Karpas-422 (cell line): ENCODE results near the gene CASK. TPM values are rescaled to one million over a fixed set of nuclear protein-coding genes. Genes with fewer than 3 reads are reported as not detected.
A peak's percentile ranks its signal among the peaks of the same experiment; 100 is the strongest.

Experiments used
- DNase-seq: peaks from one replicate; pipeline ENCODE4 v3.0.0-alpha.2; 2015
- H2AFZ ChIP-seq: fragments of 200-600 bp; sonication (generic); 2 replicates; pipeline ENCODE4 v1.6.1; 2014; ENCODE audit warnings: antibody characterized with exemption, low read length, mixed read lengths
- H3K27ac ChIP-seq: fragments of 200-600 bp; sonication (generic); 2 replicates; pipeline ENCODE4 v1.5.1; 2014; ENCODE audit warnings: mild to moderate bottlenecking, low read length, moderate library complexity
- H3K27me3 ChIP-seq: fragments of 200-600 bp; sonication (generic); 2 replicates; pipeline ENCODE4 v1.6.1; 2014; ENCODE audit warnings: low read length, mixed read lengths
- H3K36me3 ChIP-seq: fragments of 200-600 bp; sonication (generic); 2 replicates; pipeline ENCODE4 v1.6.1; 2014; ENCODE audit warnings: low read length, mixed read lengths; ENCODE audit not compliant: insufficient read depth
- H3K4me1 ChIP-seq: fragments of 200-600 bp; sonication (generic); 2 replicates; pipeline ENCODE4 v1.6.1; 2014; ENCODE audit warnings: mild to moderate bottlenecking, low read length, mixed read lengths
- H3K4me2 ChIP-seq: fragments of 200-600 bp; sonication (generic); 2 replicates; pipeline ENCODE4 v1.6.1; 2014; ENCODE audit warnings: low read length, low read depth, mild to moderate bottlenecking; ENCODE audit not compliant: poor library complexity, severe bottlenecking
- H3K4me3 ChIP-seq: fragments of 200-600 bp; sonication (generic); 2 replicates; pipeline ENCODE4 v1.5.1; 2014; ENCODE audit warnings: mild to moderate bottlenecking, antibody characterized with exemption, low read length, mixed read lengths
- H3K79me2 ChIP-seq: fragments of 200-600 bp; sonication (generic); 2 replicates; pipeline ENCODE4 v1.6.1; 2014; ENCODE audit warnings: mild to moderate bottlenecking, low read length, mixed read lengths
- H3K9ac ChIP-seq: fragments of 200-600 bp; sonication (generic); 2 replicates; pipeline ENCODE4 v1.6.0; 2014; ENCODE audit warnings: low read length
- H3K9me2 ChIP-seq: fragments of 200-600 bp; sonication (generic), shearing (Covaris generic); replicated peaks from 2 replicates; pipeline ENCODE4 v1.6.0; 2014; ENCODE audit warnings: mild to moderate bottlenecking, low read length, moderate library complexity; ENCODE audit not compliant: insufficient read depth
- H3K9me3 ChIP-seq: fragments of 300-700, 200-600 bp; sonication (generic); 2 replicates; pipeline ENCODE4 v1.6.1; 2014; ENCODE audit warnings: low read length, mixed read lengths
- H4K20me1 ChIP-seq: fragments of 200-600 bp; sonication (generic); 2 replicates; pipeline ENCODE4 v1.6.1; 2014; ENCODE audit warnings: mild to moderate bottlenecking, antibody characterized with exemption, low read length, low read depth; ENCODE audit not compliant: insufficient read depth
- total RNA-seq: library from RNA; depleted of rRNA; stranded (reverse); fragments of >200 nt; shearing (Covaris generic); gene quantifications from 2 replicates; pipeline ENCODE4 v1.2.3, GENCODE V29; 2014; ENCODE audit warnings: low replicate concordance

The CASK gene
- total RNA-seq, 1 experiment from 2014 or later = not detected

DNA sequence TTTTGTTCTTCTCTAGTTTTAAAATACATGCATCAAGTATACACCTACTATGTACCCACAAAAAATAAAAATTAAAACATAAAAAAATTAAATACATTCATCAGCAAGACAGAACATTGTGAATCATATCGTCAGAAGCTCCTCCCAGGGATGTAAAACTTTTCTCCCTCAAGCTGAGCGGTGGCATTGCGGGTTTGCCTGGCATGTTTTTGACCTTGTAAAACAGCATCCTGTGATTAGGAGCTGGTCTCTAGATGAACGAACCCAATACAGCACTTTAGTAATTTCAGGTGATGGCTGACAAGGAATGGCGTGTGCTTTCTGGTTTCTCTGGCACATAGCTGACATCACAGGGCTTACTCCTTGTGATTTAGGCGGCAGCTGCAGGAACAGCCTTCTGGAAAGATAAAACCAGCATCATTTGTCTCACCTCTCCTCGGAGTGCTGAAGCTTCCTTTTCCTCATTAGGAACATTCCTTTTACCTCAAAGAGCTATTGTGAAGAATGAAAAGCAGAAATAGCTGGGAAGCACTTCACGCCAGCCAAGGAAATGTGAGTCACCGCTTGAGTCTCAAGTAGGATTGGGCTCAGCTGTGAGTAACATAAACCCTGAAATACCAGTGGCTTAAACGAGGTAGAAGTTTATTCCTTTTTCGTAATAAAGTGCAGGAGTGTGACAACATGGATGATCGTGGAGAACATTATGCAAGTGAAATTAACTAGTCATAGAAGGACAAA is 431.9 kb downstream of the CASK start:
- no peak overlapping the region for H3K27ac ChIP-seq
- H3K4me3 ChIP-seq = no peak overlapping the region
- H3K9me2 ChIP-seq = no peaks in the 10 kb centered on the region
- no peaks in the 10 kb centered on the region for H3K79me2 ChIP-seq
- H3K4me1 ChIP-seq = no peaks in the 10 kb centered on the region
- no peak for DNase-seq
- no peak overlapping the region for H2AFZ ChIP-seq
- H3K27me3 ChIP-seq = no peaks in the 10 kb centered on the region
- no peaks in the 10 kb centered on the region for H3K36me3 ChIP-seq
- no peak overlapping the region for H3K4me2 ChIP-seq
- no peak overlapping the region for H3K9ac ChIP-seq
- H4K20me1 ChIP-seq = no peaks in the 10 kb centered on the region
- H3K9me3 ChIP-seq = no peaks in the 10 kb centered on the region

DNA sequence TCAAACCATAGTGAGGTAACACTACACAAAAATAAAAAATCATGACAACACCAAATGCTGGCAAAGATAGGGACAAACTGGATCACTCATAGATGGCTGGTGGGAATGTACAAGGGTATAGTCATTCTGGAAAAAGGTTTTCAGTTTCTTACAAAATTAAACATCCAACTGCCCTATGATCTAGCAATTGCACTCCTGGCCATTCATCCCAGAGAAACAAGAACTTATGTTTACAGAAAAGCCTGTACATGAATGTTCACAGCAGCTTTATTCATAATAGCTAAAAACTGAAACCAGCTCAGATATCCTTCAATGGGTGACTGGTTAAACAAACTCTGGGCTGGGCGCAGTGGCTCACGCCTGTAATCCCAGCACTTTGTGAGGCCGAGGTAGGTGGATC is 432.9 kb downstream of the CASK start:
- Histone ChIP-seq H3K4me1 (no peaks in the 10 kb centered on the region), H3K4me2 (no peak overlapping the region), H3K9me2 (no peaks in the 10 kb centered on the region), H2AFZ (no peak overlapping the region), H3K27me3 (no peaks in the 10 kb centered on the region), H3K4me3 (no peak overlapping the region), H3K9me3 (no peaks in the 10 kb centered on the region), H3K79me2 (no peaks in the 10 kb centered on the region), H3K36me3 (no peaks in the 10 kb centered on the region), H3K27ac (no peak overlapping the region), H4K20me1 (no peaks in the 10 kb centered on the region), H3K9ac (no peak overlapping the region)
- DNase-seq = no peak

- no peaks in the 10 kb centered on the region for H3K79me2 ChIP-seq
- no peak for DNase-seq
- no peak overlapping the region for H3K9ac ChIP-seq
- H3K4me2 ChIP-seq = no peak overlapping the region
- H3K9me2 ChIP-seq = no peaks in the 10 kb centered on the region
- no peaks in the 10 kb centered on the region for H3K9me3 ChIP-seq
- no peaks in the 10 kb centered on the region for H3K27me3 ChIP-seq
- H3K4me1 ChIP-seq = no peaks in the 10 kb centered on the region
- no peak overlapping the region for H3K4me3 ChIP-seq
- H3K36me3 ChIP-seq = no peaks in the 10 kb centered on the region
- H2AFZ ChIP-seq = no peak overlapping the region
- H3K27ac ChIP-seq = no peak overlapping the region
- H4K20me1 ChIP-seq = no peaks in the 10 kb centered on the region
Measured at GRCh38 chrX:41482154-41482850, 441.1 kb downstream of the CASK start.

GRCh38 chrX:41481264-41482109 is 441.9 kb downstream of the CASK start:
- no peak overlapping the region for H2AFZ ChIP-seq
- H3K9ac ChIP-seq = no peak overlapping the region

GRCh38 chrX:41480508-41481260 is 442.7 kb downstream of the CASK start:
- H2AFZ ChIP-seq = no peak overlapping the region

More at GRCh38 chrX:41481264-41482109, 441.9 kb downstream of the CASK start:
- peak; percentile 71 for DNase-seq
- H3K36me3 ChIP-seq = no peaks in the 10 kb centered on the region
- no peak overlapping the region for H3K4me3 ChIP-seq
- no peaks in the 10 kb centered on the region for H3K9me2 ChIP-seq
- no peaks in the 10 kb centered on the region for H4K20me1 ChIP-seq
- H3K27me3 ChIP-seq = no peaks in the 10 kb centered on the region
- no peaks in the 10 kb centered on the region for H3K79me2 ChIP-seq
- no peaks in the 10 kb centered on the region for H3K9me3 ChIP-seq
- no peaks in the 10 kb centered on the region for H3K4me1 ChIP-seq
- no peak overlapping the region for H3K4me2 ChIP-seq
- H3K27ac ChIP-seq = no peak overlapping the region

GRCh38 chrX:41478381-41478911 is 444.9 kb downstream of the CASK start:
- Histone ChIP-seq H2AFZ (no peak overlapping the region), H3K79me2 (no peaks in the 10 kb centered on the region), H3K9me3 (no peaks in the 10 kb centered on the region)

More at GRCh38 chrX:41480508-41481260, 442.7 kb downstream of the CASK start:
- Histone ChIP-seq H3K9me3 (no peaks in the 10 kb centered on the region), H3K36me3 (no peaks in the 10 kb centered on the region), H3K27me3 (no peaks in the 10 kb centered on the region), H3K4me3 (no peak overlapping the region), H3K79me2 (no peaks in the 10 kb centered on the region), H3K27ac (no peak overlapping the region), H3K4me1 (no peaks in the 10 kb centered on the region), H3K9ac (no peak overlapping the region), H3K4me2 (no peak overlapping the region), H4K20me1 (no peaks in the 10 kb centered on the region), H3K9me2 (no peaks in the 10 kb centered on the region)
- DNase-seq = no peak

DNA sequence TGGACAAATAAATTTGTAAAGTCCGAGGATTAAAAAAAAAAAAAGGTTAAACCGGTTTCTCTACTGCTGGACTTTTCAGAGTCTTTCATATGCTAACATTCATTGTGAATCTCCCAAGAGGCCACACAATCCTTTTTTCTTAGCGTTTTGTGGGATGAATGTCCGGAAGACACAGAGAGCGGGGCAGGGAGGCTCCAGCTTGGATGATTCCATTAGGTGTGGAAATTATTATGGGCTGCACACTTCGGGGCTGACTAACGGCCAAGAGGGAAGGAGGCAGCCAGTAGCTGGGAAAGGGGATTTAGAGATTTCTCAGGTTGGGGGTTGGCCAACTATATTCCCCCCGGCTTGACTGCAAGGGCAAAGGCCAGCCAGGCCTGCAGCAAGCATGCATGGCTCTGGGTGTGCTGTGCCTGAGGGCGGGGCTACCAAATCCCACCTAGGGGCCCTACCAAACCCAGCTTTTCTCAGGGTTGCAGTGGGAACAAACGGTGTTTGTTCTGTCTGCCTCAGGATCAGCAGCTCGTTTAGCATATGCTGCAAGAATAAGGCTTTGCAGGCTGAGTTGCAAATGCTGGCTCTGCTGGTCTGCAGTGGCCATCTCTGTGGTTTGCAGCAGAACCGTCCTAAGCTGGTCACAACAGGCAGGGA is 447.6 kb downstream of the CASK start:
- no peaks in the 10 kb centered on the region for H3K27me3 ChIP-seq
- no peaks in the 10 kb centered on the region for H3K9me3 ChIP-seq
- H2AFZ ChIP-seq = no peak overlapping the region
- no peaks in the 10 kb centered on the region for H4K20me1 ChIP-seq
- H3K79me2 ChIP-seq = no peaks in the 10 kb centered on the region
- no peak overlapping the region for H3K4me2 ChIP-seq
- no peaks in the 10 kb centered on the region for H3K36me3 ChIP-seq
- H3K9me2 ChIP-seq = no peaks in the 10 kb centered on the region
- H3K4me1 ChIP-seq = no peaks in the 10 kb centered on the region
- H3K27ac ChIP-seq = no peak overlapping the region
- no peak for DNase-seq
- H3K4me3 ChIP-seq = no peak overlapping the region
- H3K9ac ChIP-seq = no peak overlapping the region

More at GRCh38 chrX:41478381-41478911, 444.9 kb downstream of the CASK start:
- no peaks in the 10 kb centered on the region for H4K20me1 ChIP-seq
- DNase-seq = no peak
- H3K4me2 ChIP-seq = no peak overlapping the region
- no peaks in the 10 kb centered on the region for H3K27me3 ChIP-seq
- H3K9me2 ChIP-seq = no peaks in the 10 kb centered on the region
- no peak overlapping the region for H3K9ac ChIP-seq
- H3K4me3 ChIP-seq = no peak overlapping the region
- H3K27ac ChIP-seq = no peak overlapping the region
- no peaks in the 10 kb centered on the region for H3K36me3 ChIP-seq
- H3K4me1 ChIP-seq = no peaks in the 10 kb centered on the region
